HEK293T (cell line): Measurements from ENCODE around the gene PNPO.

Source experiments
- FOXA1 ChIP-seq: fragments of 450-650 bp; IDR thresholded peaks from 2 replicates; pipeline ENCODE4 v1.6.1; 2016; ENCODE audit warnings: mild to moderate bottlenecking
- NFRKB ChIP-seq: fragments of 450-650 bp; IDR thresholded peaks from 2 replicates; pipeline ENCODE4 v1.6.1; 2016; ENCODE audit warnings: mild to moderate bottlenecking, moderate library complexity
- TARDBP ChIP-seq: fragments of 450-650 bp; IDR thresholded peaks from 2 replicates; pipeline ENCODE4 v1.6.1; 2016
- TF ChIP-seq, protein P1 (sequence below): fragments of 450-650 bp; IDR thresholded peaks from 2 replicates; pipeline ENCODE4 v1.6.1; 2016

DNA sequence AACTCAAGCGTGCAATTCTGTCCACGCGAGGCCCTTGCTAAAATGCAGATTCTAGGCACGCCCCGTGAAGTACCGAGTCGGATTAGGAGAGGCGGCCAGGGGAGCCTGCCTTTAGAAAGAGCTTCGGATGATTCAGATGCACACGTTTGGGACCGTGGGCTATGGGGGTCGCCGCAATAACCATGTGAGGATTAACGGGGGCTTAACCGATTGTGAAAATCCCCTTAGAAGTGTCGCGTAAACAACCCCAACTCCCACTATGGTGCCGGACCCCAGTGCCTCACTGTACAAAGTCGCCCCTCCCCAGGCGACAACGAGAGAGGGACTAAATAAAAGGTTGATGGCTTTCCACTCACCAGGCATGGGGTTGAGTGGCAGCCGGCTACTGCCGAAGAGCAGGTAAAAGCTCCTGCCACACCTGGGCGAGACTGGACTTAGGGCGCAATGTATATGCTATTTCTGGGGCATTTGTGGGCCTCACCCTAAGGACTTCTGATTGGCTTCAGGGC lies 46.0 kb upstream of the PNPO start:
- TF ChIP-seq NFRKB (no peak), FOXA1 (no peak), TARDBP (no peak)
- TF ChIP-seq, protein P1, sequence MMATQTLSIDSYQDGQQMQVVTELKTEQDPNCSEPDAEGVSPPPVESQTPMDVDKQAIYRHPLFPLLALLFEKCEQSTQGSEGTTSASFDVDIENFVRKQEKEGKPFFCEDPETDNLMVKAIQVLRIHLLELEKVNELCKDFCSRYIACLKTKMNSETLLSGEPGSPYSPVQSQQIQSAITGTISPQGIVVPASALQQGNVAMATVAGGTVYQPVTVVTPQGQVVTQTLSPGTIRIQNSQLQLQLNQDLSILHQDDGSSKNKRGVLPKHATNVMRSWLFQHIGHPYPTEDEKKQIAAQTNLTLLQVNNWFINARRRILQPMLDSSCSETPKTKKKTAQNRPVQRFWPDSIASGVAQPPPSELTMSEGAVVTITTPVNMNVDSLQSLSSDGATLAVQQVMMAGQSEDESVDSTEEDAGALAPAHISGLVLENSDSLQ = no peak
